Measurements from ENCODE around the gene NPAS3. TPM values are rescaled to one million over a fixed set of nuclear protein-coding genes. Genes with fewer than 3 reads are reported as not detected.

Gene NPAS3
- total RNA-seq, 2 experiments from 2014 or later = not detected

DNA sequence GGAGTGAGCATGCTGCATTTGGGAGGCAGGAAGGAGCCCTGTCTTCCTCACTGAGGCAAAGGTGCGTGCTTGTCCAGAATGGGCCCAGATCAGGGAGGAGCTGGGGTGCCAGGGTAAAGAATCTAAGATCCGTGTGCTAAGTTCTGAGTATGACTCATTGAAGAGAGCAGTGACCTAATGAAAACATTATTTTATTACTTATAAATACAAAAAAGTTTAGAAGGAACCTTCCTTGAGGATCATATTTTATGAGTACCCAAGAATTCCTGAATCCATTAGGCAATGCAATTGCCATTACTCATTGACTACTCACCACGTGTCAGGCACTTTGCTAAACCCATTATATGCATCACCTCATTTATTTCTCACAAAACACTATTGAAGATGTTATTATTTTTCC lies 747.5 kb downstream of the NPAS3 start:
- no peaks in the 10 kb centered on the region for H3K9me3 Mint-ChIP-seq
- TF ChIP-seq, protein P1, sequence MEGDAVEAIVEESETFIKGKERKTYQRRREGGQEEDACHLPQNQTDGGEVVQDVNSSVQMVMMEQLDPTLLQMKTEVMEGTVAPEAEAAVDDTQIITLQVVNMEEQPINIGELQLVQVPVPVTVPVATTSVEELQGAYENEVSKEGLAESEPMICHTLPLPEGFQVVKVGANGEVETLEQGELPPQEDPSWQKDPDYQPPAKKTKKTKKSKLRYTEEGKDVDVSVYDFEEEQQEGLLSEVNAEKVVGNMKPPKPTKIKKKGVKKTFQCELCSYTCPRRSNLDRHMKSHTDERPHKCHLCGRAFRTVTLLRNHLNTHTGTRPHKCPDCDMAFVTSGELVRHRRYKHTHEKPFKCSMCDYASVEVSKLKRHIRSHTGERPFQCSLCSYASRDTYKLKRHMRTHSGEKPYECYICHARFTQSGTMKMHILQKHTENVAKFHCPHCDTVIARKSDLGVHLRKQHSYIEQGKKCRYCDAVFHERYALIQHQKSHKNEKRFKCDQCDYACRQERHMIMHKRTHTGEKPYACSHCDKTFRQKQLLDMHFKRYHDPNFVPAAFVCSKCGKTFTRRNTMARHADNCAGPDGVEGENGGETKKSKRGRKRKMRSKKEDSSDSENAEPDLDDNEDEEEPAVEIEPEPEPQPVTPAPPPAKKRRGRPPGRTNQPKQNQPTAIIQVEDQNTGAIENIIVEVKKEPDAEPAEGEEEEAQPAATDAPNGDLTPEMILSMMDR (IDR thresholded peaks at IDR 0.05) = no peak
- ATAC-seq (no peak), DNase-seq (no peak)
- ChIA-PET CTCF (no interaction called here), POLR2A (no interaction called here)
- H3K36me3 Mint-ChIP-seq (ENCODE audit: low read depth) = no peaks in the 10 kb centered on the region
- intact Hi-C loops (cut with micrococcal nuclease) = no loop called here
- H3K4me3 Mint-ChIP-seq = no peak overlapping the region
- no peak overlapping the region for H3K27ac Mint-ChIP-seq
- no peaks in the 10 kb centered on the region for H3K4me1 Mint-ChIP-seq (ENCODE audit: low read depth)
- no peaks in the 10 kb centered on the region for H3K27me3 Mint-ChIP-seq

DNA sequence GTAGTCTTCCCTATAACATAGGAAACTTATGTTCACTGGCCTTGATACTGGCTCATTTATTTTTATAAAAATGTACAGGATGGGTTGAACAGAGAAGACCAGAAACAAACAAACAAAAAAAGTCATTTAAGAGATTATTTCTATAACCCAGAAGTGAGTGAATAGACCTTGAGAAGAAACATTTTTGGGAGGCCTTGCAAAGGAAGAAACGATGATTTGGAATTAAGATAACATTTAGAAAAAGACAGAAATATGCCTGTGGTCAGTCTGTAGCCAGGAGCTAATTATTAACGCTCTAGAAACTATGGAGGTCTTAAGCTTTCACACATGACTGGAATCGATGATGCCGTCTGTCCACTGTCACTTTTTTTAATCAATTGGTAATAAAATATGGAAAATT lies 748.2 kb downstream of the NPAS3 start:
- intact Hi-C loops (cut with micrococcal nuclease) = no loop called here
- DNase-seq (no peak), ATAC-seq (no peak)
- Mint-ChIP-seq H3K27ac (no peak overlapping the region), H3K36me3 (ENCODE audit: low read depth) (no peaks in the 10 kb centered on the region), H3K4me1 (ENCODE audit: low read depth) (no peaks in the 10 kb centered on the region), H3K4me3 (no peak overlapping the region), H3K9me3 (no peaks in the 10 kb centered on the region), H3K27me3 (no peaks in the 10 kb centered on the region)
- TF ChIP-seq, protein P1 (IDR thresholded peaks at IDR 0.05) = no peak
- ChIA-PET CTCF (no interaction called here), POLR2A (no interaction called here)

DNA sequence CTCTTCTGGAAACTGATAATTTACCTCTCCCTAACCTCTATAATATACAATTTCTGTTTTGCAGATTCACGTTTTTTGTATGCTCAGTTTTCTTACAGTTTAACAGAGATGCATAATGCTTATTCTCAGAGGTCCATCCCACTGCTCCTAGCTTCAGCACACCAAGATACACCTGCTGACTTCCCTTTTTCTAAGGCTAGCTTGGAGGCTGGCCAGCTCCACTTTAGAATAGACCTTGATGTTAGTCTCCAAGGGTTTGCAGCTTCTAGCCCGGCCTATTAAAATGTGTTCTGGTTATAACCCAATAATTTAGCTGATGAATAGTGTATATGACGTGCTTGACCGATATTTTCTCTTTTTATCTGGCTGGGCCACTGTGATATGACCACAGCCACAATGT lies 751.0 kb downstream of the NPAS3 start:
- no peak for DNase-seq

DNA sequence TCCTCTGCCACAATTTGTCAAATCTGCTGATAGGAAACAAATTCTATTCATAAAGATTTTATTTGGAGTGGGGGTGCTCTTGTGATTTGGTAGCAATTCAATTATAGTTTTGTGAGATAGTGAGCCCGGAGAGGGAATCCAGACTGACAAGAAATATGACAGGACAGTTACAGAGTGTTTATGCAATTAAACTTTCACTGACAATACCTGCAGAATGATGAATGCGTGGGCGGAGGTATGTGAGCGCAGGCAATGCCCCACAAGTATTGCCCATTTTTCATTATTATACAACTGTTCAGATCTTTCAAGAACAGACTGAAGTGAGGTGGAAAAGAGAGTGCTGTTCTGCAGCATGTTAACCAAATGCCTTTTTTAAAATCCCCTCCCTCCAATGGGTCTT lies 753.2 kb downstream of the NPAS3 start:
- TF ChIP-seq, protein P1 (IDR thresholded peaks at IDR 0.05) = no peak
- DNase-seq (no peak), ATAC-seq (no peak)
- Mint-ChIP-seq H3K9me3 (no peaks in the 10 kb centered on the region), H3K4me3 (no peak overlapping the region), H3K27me3 (no peaks in the 10 kb centered on the region), H3K4me1 (ENCODE audit: low read depth) (no peaks in the 10 kb centered on the region), H3K27ac (no peak overlapping the region), H3K36me3 (ENCODE audit: low read depth) (no peaks in the 10 kb centered on the region)
- ChIA-PET POLR2A (no interaction called here), CTCF (no interaction called here)
- intact Hi-C loops (cut with micrococcal nuclease) = no loop called here

More for the DNA sequence above, 751.0 kb downstream of the NPAS3 start:
- Mint-ChIP-seq H3K4me1 (ENCODE audit: low read depth) (no peaks in the 10 kb centered on the region), H3K9me3 (no peaks in the 10 kb centered on the region), H3K4me3 (no peak overlapping the region), H3K27me3 (no peaks in the 10 kb centered on the region), H3K36me3 (ENCODE audit: low read depth) (no peaks in the 10 kb centered on the region), H3K27ac (no peak overlapping the region)
- ChIA-PET CTCF (no interaction called here), POLR2A (no interaction called here)
- TF ChIP-seq, protein P1 (IDR thresholded peaks at IDR 0.05) = no peak
- ATAC-seq = no peak
- intact Hi-C loops (cut with micrococcal nuclease) = no loop called here

DNA sequence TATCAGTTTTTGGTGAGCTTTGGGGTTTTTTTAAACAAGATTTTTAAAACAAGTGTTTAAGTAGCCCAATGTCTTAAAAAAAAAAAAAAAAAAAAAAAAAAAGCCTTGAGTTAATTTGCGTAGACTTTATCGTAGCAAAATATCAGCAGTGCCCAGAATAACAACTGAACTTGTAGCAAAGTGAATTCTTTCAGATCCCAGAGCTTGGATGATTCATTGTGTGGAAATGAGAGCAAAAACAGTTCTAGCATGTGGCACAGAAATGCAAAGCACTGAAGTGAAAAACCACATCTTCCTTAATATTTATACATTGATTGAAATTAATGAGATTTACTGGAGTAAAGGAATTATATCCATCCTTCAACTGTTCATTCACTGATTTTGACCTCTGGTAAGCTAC lies 754.1 kb downstream of the NPAS3 start:
- H3K27me3 Mint-ChIP-seq = no peaks in the 10 kb centered on the region
- H3K4me1 Mint-ChIP-seq (ENCODE audit: low read depth) = no peaks in the 10 kb centered on the region
- no peak for DNase-seq
- intact Hi-C loops (cut with micrococcal nuclease) = no loop called here
- ATAC-seq = no peak
- POLR2A ChIA-PET = no interaction called here
- CTCF ChIA-PET = interaction anchor here (1.4 to 3.1 kb wide), 2 partner anchors 10 to 100 kb away, joined by 3 to 7 read pairs; no protein-coding TSS in a partner anchor
- H3K36me3 Mint-ChIP-seq (ENCODE audit: low read depth) = no peaks in the 10 kb centered on the region
- no peak overlapping the region for H3K4me3 Mint-ChIP-seq
- TF ChIP-seq, protein P1 (IDR thresholded peaks at IDR 0.05) = no peak
- no peaks in the 10 kb centered on the region for H3K9me3 Mint-ChIP-seq
- no peak overlapping the region for H3K27ac Mint-ChIP-seq

All from activated CD8-positive, alpha-beta T cell treated with anti-CD3 and anti-CD28 coated beads for 36 hours (primary cell).